Liver (tissue), 9 donors: Measurements from ENCODE around the gene SZT2. TPM values are rescaled to one million over a fixed set of nuclear protein-coding genes. Genes with fewer than 3 reads are reported as not detected.
A peak's percentile ranks its signal among the peaks of the same experiment; 100 is the strongest.

Experiments used
- DNase-seq: peaks from one replicate; pipeline ENCODE4 v3.0.0-alpha.2; 2017; ENCODE audit warnings: low spot score
- H3K27ac ChIP-seq, 2 donors: one replicate each; pipeline ENCODE4 v1.7.0; 2013; ENCODE audit warnings: inconsistent platforms in 2 of 2, low read length in 2 of 2, control low read depth in 1 of 2, low read depth in 1 of 2, mild to moderate bottlenecking in 1 of 2
- H3K27me3 ChIP-seq, 4 donors: one replicate each; pipeline versions ENCODE4 v1.6.1 to v1.7.0; 2013; ENCODE audit warnings: low read length in 3 of 4, inconsistent platforms in 1 of 4, mild to moderate bottlenecking in 1 of 4, moderate library complexity in 1 of 4; ENCODE audit not compliant: control insufficient read depth in 4 of 4, insufficient read depth in 4 of 4
- H3K36me3 ChIP-seq, 4 donors: one replicate each; pipeline versions ENCODE4 v1.6.1 to v1.7.0; 2013; ENCODE audit warnings: low read length in 3 of 4, mild to moderate bottlenecking in 3 of 4, low read depth in 1 of 4, moderate library complexity in 1 of 4; ENCODE audit not compliant: control insufficient read depth in 4 of 4, insufficient read depth in 3 of 4
- H3K4me1 ChIP-seq, 4 donors: one replicate each; pipeline versions ENCODE4 v1.6.1 to v1.7.0; 2013; ENCODE audit warnings: low read length in 3 of 4, mild to moderate bottlenecking in 3 of 4, moderate library complexity in 1 of 4; ENCODE audit not compliant: control insufficient read depth in 4 of 4, insufficient read depth in 4 of 4
- H3K4me3 ChIP-seq, 3 donors: one replicate each; pipeline versions ENCODE4 v1.6.1 to v1.7.0; 2013; ENCODE audit warnings: low read length in 3 of 3, control low read depth in 1 of 3, low read depth in 1 of 3, mild to moderate bottlenecking in 1 of 3
- H3K9ac ChIP-seq, 2 donors: one replicate each; pipeline ENCODE4 v1.7.0; 2013; ENCODE audit warnings: low read length in 2 of 2, mild to moderate bottlenecking in 2 of 2, moderate library complexity in 2 of 2, control low read depth in 1 of 2, low read depth in 1 of 2
- H3K9me3 ChIP-seq, 4 donors: one replicate each; pipeline versions ENCODE4 v1.6.1 to v1.7.0; 2013; ENCODE audit warnings: low read length in 3 of 4; ENCODE audit not compliant: control insufficient read depth in 4 of 4
- ATF3 ChIP-seq: IDR thresholded peaks from 2 replicates; pipeline ENCODE4 v1.6.1; 2016; ENCODE audit warnings: antibody characterized with exemption
- CTCF ChIP-seq: fragments of 150-350 bp; IDR thresholded peaks from 2 replicates; pipeline ENCODE4 v1.5.1; 2017; ENCODE audit warnings: improper control_type of control experiment, low read depth, low read length; ENCODE audit not compliant: missing input control
- EGR1 ChIP-seq, 2 donors: IDR thresholded peaks; 2 replicates each; pipeline ENCODE4 v1.6.1; 2016 to 2018; ENCODE audit warnings: antibody characterized with exemption in 2 of 2, low read depth in 2 of 2
- FOXA1 ChIP-seq: IDR thresholded peaks from 2 replicates; pipeline ENCODE4 v1.6.1; 2016; ENCODE audit warnings: antibody characterized with exemption
- FOXA2 ChIP-seq: IDR thresholded peaks from 2 replicates; pipeline ENCODE4 v1.6.1; 2016; ENCODE audit warnings: antibody characterized with exemption
- MAX ChIP-seq: IDR thresholded peaks from 2 replicates; pipeline ENCODE4 v1.6.1; 2016; ENCODE audit warnings: antibody characterized with exemption
- NR2F2 ChIP-seq: IDR thresholded peaks from 2 replicates; pipeline ENCODE4 v1.6.1; 2016; ENCODE audit warnings: antibody characterized with exemption
- RAD21 ChIP-seq, 2 donors: IDR thresholded peaks; 2 replicates each; pipeline ENCODE4 v1.6.1; 2016; ENCODE audit warnings: antibody characterized with exemption in 2 of 2, mild to moderate bottlenecking in 2 of 2
- REST ChIP-seq: IDR thresholded peaks from 2 replicates; pipeline ENCODE4 v1.6.1; 2016; ENCODE audit warnings: antibody characterized with exemption, mild to moderate bottlenecking
- RXRA ChIP-seq, 2 donors: IDR thresholded peaks; 2 replicates each; pipeline ENCODE4 v1.6.1; 2017 to 2018; ENCODE audit warnings: antibody characterized with exemption in 2 of 2, mild to moderate bottlenecking in 1 of 2
- SP1 ChIP-seq: IDR thresholded peaks from 2 replicates; pipeline ENCODE4 v1.6.1; 2018; ENCODE audit warnings: antibody characterized with exemption, mild to moderate bottlenecking
- TAF1 ChIP-seq: conservative IDR thresholded peaks from 2 replicates; pipeline ENCODE4 v1.6.1; 2016; ENCODE audit warnings: antibody characterized with exemption, mild to moderate bottlenecking
- ZBTB33 ChIP-seq: IDR thresholded peaks from 2 replicates; pipeline ENCODE4 v1.6.1; 2016; ENCODE audit warnings: antibody characterized with exemption
- WGBS: extraction: QIAGEN DNeasy Blood & Tissue Kit; methylation state at CpG from one replicate; pipeline ENCODE4 v1.1.7; 2013; 5-methylcytosine and 5-hydroxymethylcytosine counted together
- polyA plus RNA-seq, 2 donors: library from polyadenylated mRNA; stranded (reverse) in 1 of 2; unstranded in 1 of 2; fragments of 200-250 nt in 1 of 2; fragments of >200 nt in 1 of 2; fragmentation: Nextera tagmentation in 1 of 2; extraction: Ambion mirVana in 1 of 2; gene quantifications; one replicate each; pipeline versions ENCODE4 v1.2.1 to v1.2.3, GENCODE V29; 2013 to 2015
- total RNA-seq, 2 donors: library from RNA; depleted of rRNA; stranded (reverse); fragments of >200 nt; gene quantifications; one replicate each; pipeline ENCODE4 v1.2.3, GENCODE V29; 2014
- donor health status: healthy.
- donor health status: healthy.
- donor health status: healthy.
- donor health status: healthy.
- donor health status: healthy.

Gene SZT2
- total and polyA plus RNA-seq, 4 donors, result 4.8 to 31.0 (median 11.9) TPM

- H3K27ac ChIP-seq, result no peak overlapping the region
- no peak overlapping the region for H3K9ac ChIP-seq
- no peaks in the 10 kb centered on the region for H3K9me3 ChIP-seq
- no peak for DNase-seq
- H3K4me3 ChIP-seq, result no peak overlapping the region
- no peaks in the 10 kb centered on the region for H3K27me3 ChIP-seq
- peaks cover 0 to 17% (median 10%) of the 10 kb centered on the region in 4 donors for H3K4me1 ChIP-seq
- peaks cover 9 to 53% (median 40%) of the 10 kb centered on the region in 4 donors for H3K36me3 ChIP-seq
- TF ChIP-seq MAX, result no peak
- no peak for TF ChIP-seq CTCF
- peak in 1 of 2 donors; percentile 9 for TF ChIP-seq RAD21 (IDR thresholded peaks at IDR 0.05)
- WGBS, result 56% methylated on average over 6 of the region's 6 CpGs
These were observed 7.5 kb upstream of the SZT2 start for GRCh38 chr1:43382027-43382779.

- Histone ChIP-seq H3K4me1 (peaks cover 2 to 24% (median 17%) of the 10 kb centered on the region in 4 donors), H3K4me3 (no peak overlapping the region), H3K9ac (no peak overlapping the region), H3K27me3 (no peaks in the 10 kb centered on the region), H3K27ac (no peak overlapping the region), H3K36me3 (peaks cover 9 to 56% (median 43%) of the 10 kb centered on the region in 4 donors), H3K9me3 (no peaks in the 10 kb centered on the region)
- WGBS, result 97% methylated on average over 2 of the region's 2 CpGs
- TF ChIP-seq TAF1 (no peak), NR2F2 (no peak), ATF3 (no peak), FOXA1 (no peak), SP1 (no peak), FOXA2 (no peak), CTCF (peak; percentile 30), RXRA (IDR thresholded peaks at IDR 0.05) (no peak), MAX (no peak), RAD21 (IDR thresholded peaks at IDR 0.05) (peak; percentile 71 to 81), ZBTB33 (no peak), EGR1 (IDR thresholded peaks at IDR 0.05; ENCODE audit: low read depth in 2 of 2) (no peak), REST (no peak)
- no peak for DNase-seq
These were observed 6.2 kb upstream of the SZT2 start for GRCh38 chr1:43383449-43383848.
